Measurements from ENCODE around the gene TMPRSS5.

TMPRSS5 gene

DNA sequence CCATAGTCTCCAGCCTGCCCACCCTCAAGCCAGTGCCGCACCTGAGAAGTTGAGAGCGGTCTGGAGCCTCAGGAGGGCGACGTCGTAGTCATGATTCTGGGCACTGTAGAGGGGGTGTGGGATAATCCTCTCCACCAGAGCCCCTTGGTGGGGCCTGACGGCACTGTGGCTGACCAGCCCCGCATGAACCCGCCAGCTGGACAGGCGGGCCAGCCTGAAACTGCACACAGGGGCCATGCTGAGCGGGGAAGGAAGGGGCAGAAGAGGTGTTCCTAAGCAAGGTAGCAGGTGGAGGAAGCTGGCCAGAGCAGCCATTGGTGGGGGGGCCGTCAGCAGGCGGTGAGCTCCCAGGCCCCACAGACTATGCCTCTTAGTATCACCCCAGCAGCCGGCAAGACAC lies 13.1 kb downstream of the TMPRSS5 start:
- ChIA-PET CTCF (interaction anchor here (1.2 kb wide), 1 partner anchor 160 kb away, joined by 3 read pairs; no protein-coding TSS in a partner anchor), POLR2A (no interaction called here)
- TF ChIP-seq, protein P1, sequence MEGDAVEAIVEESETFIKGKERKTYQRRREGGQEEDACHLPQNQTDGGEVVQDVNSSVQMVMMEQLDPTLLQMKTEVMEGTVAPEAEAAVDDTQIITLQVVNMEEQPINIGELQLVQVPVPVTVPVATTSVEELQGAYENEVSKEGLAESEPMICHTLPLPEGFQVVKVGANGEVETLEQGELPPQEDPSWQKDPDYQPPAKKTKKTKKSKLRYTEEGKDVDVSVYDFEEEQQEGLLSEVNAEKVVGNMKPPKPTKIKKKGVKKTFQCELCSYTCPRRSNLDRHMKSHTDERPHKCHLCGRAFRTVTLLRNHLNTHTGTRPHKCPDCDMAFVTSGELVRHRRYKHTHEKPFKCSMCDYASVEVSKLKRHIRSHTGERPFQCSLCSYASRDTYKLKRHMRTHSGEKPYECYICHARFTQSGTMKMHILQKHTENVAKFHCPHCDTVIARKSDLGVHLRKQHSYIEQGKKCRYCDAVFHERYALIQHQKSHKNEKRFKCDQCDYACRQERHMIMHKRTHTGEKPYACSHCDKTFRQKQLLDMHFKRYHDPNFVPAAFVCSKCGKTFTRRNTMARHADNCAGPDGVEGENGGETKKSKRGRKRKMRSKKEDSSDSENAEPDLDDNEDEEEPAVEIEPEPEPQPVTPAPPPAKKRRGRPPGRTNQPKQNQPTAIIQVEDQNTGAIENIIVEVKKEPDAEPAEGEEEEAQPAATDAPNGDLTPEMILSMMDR (IDR thresholded peaks at IDR 0.05; ENCODE audit: insufficient read depth, low read length, missing control alignments): no peak

GRCh38 chr11:113690619-113691569 lies 15.2 kb downstream of the TMPRSS5 start:
- CTCF ChIA-PET: no interaction called here
- POLR2A ChIA-PET: no interaction called here

More for the DNA sequence above, 13.1 kb downstream of the TMPRSS5 start:
- DNase-seq (ENCODE audit: low read depth, low spot score): no peak
- no peak overlapping the region for H3K4me3 ChIP-seq (ENCODE audit: low read depth, low read length)

GRCh38 chr11:113689768-113690618 lies 16.1 kb downstream of the TMPRSS5 start:
- CTCF ChIA-PET: no interaction called here

More at GRCh38 chr11:113690619-113691569, 15.2 kb downstream of the TMPRSS5 start:
- DNase-seq (ENCODE audit: low read depth, low spot score): no peak
- TF ChIP-seq, protein P1 (IDR thresholded peaks at IDR 0.05; ENCODE audit: insufficient read depth, low read length, missing control alignments): peak; percentile 5
- H3K4me3 ChIP-seq (ENCODE audit: low read depth, low read length): no peak overlapping the region

GRCh38 chr11:113685654-113686359 lies 20.3 kb downstream of the TMPRSS5 start:
- DNase-seq (ENCODE audit: low read depth, low spot score): no peak
- no peak overlapping the region for H3K4me3 ChIP-seq (ENCODE audit: low read depth, low read length)
- TF ChIP-seq, protein P1 (IDR thresholded peaks at IDR 0.05; ENCODE audit: insufficient read depth, low read length, missing control alignments): no peak
- ChIA-PET POLR2A (no interaction called here), CTCF (no interaction called here)

More at GRCh38 chr11:113689768-113690618, 16.1 kb downstream of the TMPRSS5 start:
- POLR2A ChIA-PET: no interaction called here
- H3K4me3 ChIP-seq (ENCODE audit: low read depth, low read length): no peak overlapping the region
- TF ChIP-seq, protein P1 (IDR thresholded peaks at IDR 0.05; ENCODE audit: insufficient read depth, low read length, missing control alignments): no peak
- DNase-seq (ENCODE audit: low read depth, low spot score): no peak

GRCh38 chr11:113684496-113684895 lies 21.6 kb downstream of the TMPRSS5 start:
- H3K4me3 ChIP-seq (ENCODE audit: low read depth, low read length): no peak overlapping the region
- TF ChIP-seq, protein P1 (IDR thresholded peaks at IDR 0.05; ENCODE audit: insufficient read depth, low read length, missing control alignments): no peak
- POLR2A ChIA-PET: no interaction called here
- CTCF ChIA-PET: no interaction called here
- DNase-seq (ENCODE audit: low read depth, low spot score): no peak

All from AG04449 (cell line).